Neural progenitor cell (in vitro differentiated cells): ENCODE results near the gene SRGAP3.

Source experiments
- CTCF ChIP-seq: fragments of 200-600 bp; sonication (generic); IDR thresholded peaks from 2 replicates; pipeline ENCODE4 v1.5.1; 2017; ENCODE audit warnings: antibody characterized with exemption, mild to moderate bottlenecking
- EZH2phosphoT487 ChIP-seq: fragments of 200-600 bp; sonication (generic); IDR thresholded peaks from 2 replicates; pipeline ENCODE4 v1.6.1; 2017; ENCODE audit warnings: antibody characterized with exemption

GRCh38 chr3:9000041-9000440 is 249.4 kb downstream of the SRGAP3 start:
- TF ChIP-seq EZH2phosphoT487 (no peak), CTCF (no peak)
